Measurements from ENCODE around the gene PTBP1. TPM values are rescaled to one million over a fixed set of nuclear protein-coding genes. Genes with fewer than 3 reads are reported as not detected.

Gene PTBP1
- total RNA-seq, 1 experiment from 2014 or later = 515 TPM

DNA sequence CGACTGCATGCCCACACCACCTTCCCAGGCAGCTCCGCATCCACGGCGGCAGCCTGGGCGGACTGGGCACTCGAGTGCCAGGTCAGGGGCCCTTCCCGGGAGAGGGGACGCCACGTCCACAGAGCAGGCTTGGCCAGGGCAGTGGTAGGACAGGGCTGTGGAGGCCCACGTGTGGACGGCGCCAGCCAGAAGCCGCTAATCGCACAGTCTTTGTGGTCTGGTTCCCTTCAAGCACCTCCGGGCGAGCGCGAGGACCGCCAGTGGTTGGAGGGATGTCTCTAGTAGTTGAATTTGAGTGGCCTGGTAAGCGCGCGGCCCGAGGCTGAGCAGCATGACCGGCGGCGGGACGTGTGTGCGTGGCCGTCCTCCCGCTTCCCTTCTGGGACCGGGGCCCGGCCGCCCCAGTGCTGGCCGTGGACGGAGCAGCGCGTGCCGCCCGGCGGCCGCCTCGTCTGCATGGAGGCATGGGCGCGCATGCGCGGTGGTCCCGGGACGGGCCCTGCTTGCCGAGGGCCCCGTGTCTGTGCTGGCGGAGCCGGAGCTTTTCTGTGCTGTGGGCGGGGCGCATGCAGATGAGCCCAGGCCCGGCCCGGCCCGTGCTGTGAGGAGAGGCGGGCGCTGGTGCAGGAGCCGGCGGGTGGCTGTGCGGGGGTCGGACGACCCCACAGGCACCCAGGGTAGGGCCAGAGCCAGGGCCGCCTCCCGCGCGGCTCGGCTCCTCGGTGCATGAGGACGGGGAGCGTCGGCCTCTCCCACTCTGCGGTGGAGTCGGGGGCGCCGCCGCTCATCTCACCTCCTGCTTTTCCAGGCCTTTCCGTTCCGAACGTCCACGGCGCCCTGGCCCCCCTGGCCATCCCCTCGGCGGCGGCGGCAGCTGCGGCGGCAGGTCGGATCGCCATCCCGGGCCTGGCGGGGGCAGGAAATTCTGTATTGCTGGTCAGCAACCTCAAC, 8.6 kb downstream of the PTBP1 start:
- Histone ChIP-seq H3K4me1 (ENCODE audit: control insufficient read depth, insufficient read depth, low read length) (peaks cover 10% of the 10 kb centered on the region), H3K4me3 (ENCODE audit: low read depth in 2 of 2, low read length in 2 of 2) (no peak overlapping the region), H3K9me3 (ENCODE audit: control insufficient read depth, insufficient read depth, low read depth, low read length) (no peaks in the 10 kb centered on the region), H3K27ac (ENCODE audit: low read length) (no peak overlapping the region), H3K27me3 (ENCODE audit: control insufficient read depth, insufficient read depth, low read length) (no peaks in the 10 kb centered on the region), H3K36me3 (ENCODE audit: control insufficient read depth, insufficient read depth, low read length) (peaks cover 12% of the 10 kb centered on the region)
- ATAC-seq (no peak), DNase-seq (ENCODE audit: low read depth, low spot score) (no peak)
- POLR2A ChIA-PET = no interaction called here
- no TSS peak for BruUV-seq (replicated peaks)
- intact Hi-C loops (cut with micrococcal nuclease; ENCODE audit: unreplicated experiment) = no loop called here
- in situ Hi-C loops (cut with HindIII; ENCODE audit: low pct_unique_long_range_greater_than_20kb, low sequenced_read_pairs) = no loop called here
- TF ChIP-seq POLR2AphosphoS5 (IDR thresholded peaks at IDR 0.05; ENCODE audit: low read depth, low read length) = no peak
- no peak for TF ChIP-seq SIN3A (IDR thresholded peaks at IDR 0.05; ENCODE audit: borderline replicate concordance, insufficient read depth, low read depth, low read length)
- TF ChIP-seq CTCF (IDR thresholded peaks at IDR 0.05) = no peak
- TF ChIP-seq, protein P1, sequence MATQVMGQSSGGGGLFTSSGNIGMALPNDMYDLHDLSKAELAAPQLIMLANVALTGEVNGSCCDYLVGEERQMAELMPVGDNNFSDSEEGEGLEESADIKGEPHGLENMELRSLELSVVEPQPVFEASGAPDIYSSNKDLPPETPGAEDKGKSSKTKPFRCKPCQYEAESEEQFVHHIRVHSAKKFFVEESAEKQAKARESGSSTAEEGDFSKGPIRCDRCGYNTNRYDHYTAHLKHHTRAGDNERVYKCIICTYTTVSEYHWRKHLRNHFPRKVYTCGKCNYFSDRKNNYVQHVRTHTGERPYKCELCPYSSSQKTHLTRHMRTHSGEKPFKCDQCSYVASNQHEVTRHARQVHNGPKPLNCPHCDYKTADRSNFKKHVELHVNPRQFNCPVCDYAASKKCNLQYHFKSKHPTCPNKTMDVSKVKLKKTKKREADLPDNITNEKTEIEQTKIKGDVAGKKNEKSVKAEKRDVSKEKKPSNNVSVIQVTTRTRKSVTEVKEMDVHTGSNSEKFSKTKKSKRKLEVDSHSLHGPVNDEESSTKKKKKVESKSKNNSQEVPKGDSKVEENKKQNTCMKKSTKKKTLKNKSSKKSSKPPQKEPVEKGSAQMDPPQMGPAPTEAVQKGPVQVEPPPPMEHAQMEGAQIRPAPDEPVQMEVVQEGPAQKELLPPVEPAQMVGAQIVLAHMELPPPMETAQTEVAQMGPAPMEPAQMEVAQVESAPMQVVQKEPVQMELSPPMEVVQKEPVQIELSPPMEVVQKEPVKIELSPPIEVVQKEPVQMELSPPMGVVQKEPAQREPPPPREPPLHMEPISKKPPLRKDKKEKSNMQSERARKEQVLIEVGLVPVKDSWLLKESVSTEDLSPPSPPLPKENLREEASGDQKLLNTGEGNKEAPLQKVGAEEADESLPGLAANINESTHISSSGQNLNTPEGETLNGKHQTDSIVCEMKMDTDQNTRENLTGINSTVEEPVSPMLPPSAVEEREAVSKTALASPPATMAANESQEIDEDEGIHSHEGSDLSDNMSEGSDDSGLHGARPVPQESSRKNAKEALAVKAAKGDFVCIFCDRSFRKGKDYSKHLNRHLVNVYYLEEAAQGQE (IDR thresholded peaks at IDR 0.05; ENCODE audit: insufficient read depth in 1 of 2, low read depth in 2 of 2, low read length in 1 of 2) = no peak
- TF ChIP-seq TCF7L2 (IDR thresholded peaks at IDR 0.05; ENCODE audit: low read depth, low read length) = no peak
- CTCF ChIA-PET = interaction anchor here (0.6 kb wide), 1 partner anchor 42 kb away, joined by 5 read pairs; no protein-coding TSS in a partner anchor

- H3K9me3 ChIP-seq (ENCODE audit: control insufficient read depth, insufficient read depth, low read depth, low read length) = no peaks in the 10 kb centered on the region
- BruUV-seq (replicated peaks) = no TSS peak
- intact Hi-C loops (cut with micrococcal nuclease; ENCODE audit: unreplicated experiment) = no loop called here
- H3K27ac ChIP-seq (ENCODE audit: low read length) = no peak overlapping the region
- peaks cover 12% of the 10 kb centered on the region for H3K36me3 ChIP-seq (ENCODE audit: control insufficient read depth, insufficient read depth, low read length)
- no peak for ATAC-seq
- H3K27me3 ChIP-seq (ENCODE audit: control insufficient read depth, insufficient read depth, low read length) = no peaks in the 10 kb centered on the region
- POLR2A ChIA-PET = no interaction called here
- H3K4me1 ChIP-seq (ENCODE audit: control insufficient read depth, insufficient read depth, low read length) = peaks cover 6% of the 10 kb centered on the region
- TF ChIP-seq POLR2AphosphoS5 (IDR thresholded peaks at IDR 0.05; ENCODE audit: low read depth, low read length) = no peak
- TF ChIP-seq TCF7L2 (IDR thresholded peaks at IDR 0.05; ENCODE audit: low read depth, low read length) = no peak
- TF ChIP-seq SIN3A (IDR thresholded peaks at IDR 0.05; ENCODE audit: borderline replicate concordance, insufficient read depth, low read depth, low read length) = no peak
- TF ChIP-seq, protein P1 (IDR thresholded peaks at IDR 0.05; ENCODE audit: insufficient read depth in 1 of 2, low read depth in 2 of 2, low read length in 1 of 2) = no peak
- no peak for TF ChIP-seq CTCF (IDR thresholded peaks at IDR 0.05)
- CTCF ChIA-PET = interaction anchor here (0.6 kb wide), 1 partner anchor 112 kb away, joined by 3 read pairs; no protein-coding TSS in a partner anchor
- H3K4me3 ChIP-seq (ENCODE audit: low read depth in 2 of 2, low read length in 2 of 2) = no peak overlapping the region
- DNase-seq (ENCODE audit: low read depth, low spot score) = no peak
- in situ Hi-C loops (cut with HindIII; ENCODE audit: low pct_unique_long_range_greater_than_20kb, low sequenced_read_pairs) = no loop called here
Measured at GRCh38 chr19:806815-807421, 9.7 kb downstream of the PTBP1 start.

Data from Panc1 (cell line).